OCI-LY1 (cell line): ENCODE measurements around the gene MARS1.
"Not testable (repeated sequence)": the region's sequence is repeated elsewhere in the genome, so short reads cannot be mapped to it uniquely, and the experiment has no call there.

Experiments
- H2AFZ ChIP-seq: fragments of 200-600 bp; sonication (generic), shearing (Covaris generic); 2 replicates; pipeline ENCODE4 v1.6.0; 2014; ENCODE audit warnings: antibody characterized with exemption, mild to moderate bottlenecking, low read length
- H3F3A ChIP-seq: fragments of 200-600 bp; sonication (generic), shearing (Covaris generic); 2 replicates; pipeline ENCODE4 v1.6.0; 2014; ENCODE audit warnings: mild to moderate bottlenecking, antibody characterized with exemption, low read length, moderate library complexity; ENCODE audit not compliant: insufficient read depth
- H3K27ac ChIP-seq: fragments of 200-600 bp; sonication (generic); 2 replicates; pipeline ENCODE4 v1.5.1; 2014; ENCODE audit warnings: low read length, mixed run types, mild to moderate bottlenecking, low read depth; ENCODE audit not compliant: poor library complexity, severe bottlenecking
- H3K27me3 ChIP-seq: fragments of 200-600 bp; sonication (generic); 2 replicates; pipeline ENCODE4 v1.6.0; 2014; ENCODE audit warnings: antibody characterized with exemption, mild to moderate bottlenecking, low read length, moderate library complexity; ENCODE audit not compliant: insufficient read depth
- H3K36me3 ChIP-seq: fragments of 200-600 bp; sonication (generic); 2 replicates; pipeline ENCODE4 v1.6.1; 2014; ENCODE audit warnings: mild to moderate bottlenecking, antibody characterized with exemption, low read length, moderate library complexity, mixed read lengths; ENCODE audit not compliant: insufficient read depth
- H3K4me1 ChIP-seq: fragments of 200-600 bp; sonication (generic); 2 replicates; pipeline ENCODE4 v1.5.1; 2014; ENCODE audit warnings: mild to moderate bottlenecking, low read length, moderate library complexity; ENCODE audit not compliant: insufficient read depth, severe bottlenecking
- H3K4me2 ChIP-seq: fragments of 200-600 bp; sonication (generic), shearing (Covaris generic); 2 replicates; pipeline ENCODE4 v1.6.1; 2014; ENCODE audit warnings: low read length
- H3K4me3 ChIP-seq: fragments of 200-600 bp; sonication (generic); 2 replicates; pipeline ENCODE4 v1.5.1; 2014; ENCODE audit warnings: low read length, low read depth, mild to moderate bottlenecking, mixed read lengths; ENCODE audit not compliant: poor library complexity, severe bottlenecking
- H3K79me2 ChIP-seq: fragments of 200-600 bp; shearing (Covaris generic); 2 replicates; pipeline ENCODE4 v1.6.1; 2016; ENCODE audit warnings: mixed run types, low read length, mixed read lengths; ENCODE audit not compliant: insufficient read depth
- H3K9ac ChIP-seq: fragments of 200-600 bp; sonication (generic), shearing (Covaris generic); 2 replicates; pipeline ENCODE4 v1.6.1; 2014; ENCODE audit warnings: mild to moderate bottlenecking, low read length, mixed read lengths
- H3K9me2 ChIP-seq: fragments of 200-600 bp; sonication (generic), shearing (Covaris generic); 2 replicates; pipeline ENCODE4 v1.6.1; 2014; ENCODE audit warnings: low read depth, mild to moderate bottlenecking, low read length, mixed read lengths
- H3K9me3 ChIP-seq: fragments of 200-600 bp; shearing (Covaris generic); 2 replicates; pipeline ENCODE4 v1.6.1; 2014; ENCODE audit warnings: low read length, mixed read lengths
- H4K20me1 ChIP-seq: fragments of 200-600 bp; sonication (generic), shearing (Covaris generic); 2 replicates; pipeline ENCODE4 v1.6.0; 2016; ENCODE audit warnings: mild to moderate bottlenecking, low read length; ENCODE audit not compliant: insufficient read depth
- CTCF ChIP-seq: fragments of 200-600 bp; sonication (generic), shearing (Covaris generic); IDR thresholded peaks from 2 replicates; pipeline ENCODE4 v1.5.1; 2017; ENCODE audit warnings: mild to moderate bottlenecking, antibody characterized with exemption, low read length, moderate library complexity, mixed read lengths
- EZH2 ChIP-seq: fragments of 200-600 bp; sonication (generic), shearing (Covaris generic); IDR thresholded peaks from 2 replicates; pipeline ENCODE4 v1.8.0; 2017; ENCODE audit warnings: borderline replicate concordance, mixed run types, mild to moderate bottlenecking, antibody characterized with exemption, low read length, moderate library complexity, mixed read lengths

The MARS1 gene

DNA sequence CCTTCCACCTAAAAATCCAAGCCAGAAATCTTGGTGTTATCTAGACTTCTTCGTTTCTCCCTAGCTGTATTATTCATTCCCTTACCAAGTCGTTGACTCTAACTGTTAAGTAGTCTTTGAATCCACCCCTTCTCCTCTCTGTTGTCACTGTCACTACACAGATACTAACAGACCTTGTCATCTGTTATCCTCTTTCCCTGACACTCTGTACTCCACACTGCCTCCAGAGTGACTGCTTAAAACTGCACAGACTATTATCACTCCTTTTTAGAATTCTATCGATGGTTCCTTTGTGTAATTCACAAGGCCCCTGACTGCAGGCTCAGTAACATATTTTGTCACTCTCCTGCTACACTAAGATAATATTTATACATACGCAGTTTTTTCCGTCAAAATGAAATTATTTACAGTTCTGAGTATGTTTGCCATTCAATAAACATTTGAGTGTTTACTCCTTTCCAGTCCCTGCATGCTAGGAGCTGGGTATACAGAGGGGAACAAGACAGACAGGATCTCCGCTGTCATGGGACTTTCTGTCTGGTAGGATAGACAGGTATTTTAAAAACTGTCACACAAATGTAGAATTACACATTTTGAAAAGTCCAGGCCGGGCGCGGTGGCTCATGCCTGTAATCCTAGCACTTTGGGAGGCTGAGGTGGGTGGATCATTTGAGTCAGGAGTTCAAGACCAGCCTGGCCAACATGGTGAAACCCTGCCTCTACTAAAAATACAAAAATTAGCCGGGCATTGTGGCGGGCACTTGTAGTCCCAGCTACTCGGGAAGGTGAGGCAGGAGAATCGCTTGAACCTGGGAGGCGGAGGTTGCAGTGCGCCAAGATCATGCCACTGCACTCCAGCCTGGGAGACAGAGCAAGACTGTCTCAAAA, 3.8 kb downstream of the MARS1 start:
- Histone ChIP-seq H3K9me3 (no peaks in the 10 kb centered on the region), H2AFZ (no peak overlapping the region), H4K20me1 (no peaks in the 10 kb centered on the region), H3K4me3 (no peak overlapping the region), H3K27ac (no peak overlapping the region), H3K36me3 (peaks cover 60% of the 10 kb centered on the region), H3K4me2 (no peak overlapping the region), H3K4me1 (peaks cover 17% of the 10 kb centered on the region), H3K9me2 (no peaks in the 10 kb centered on the region), H3F3A (no peaks in the 10 kb centered on the region), H3K27me3 (no peaks in the 10 kb centered on the region), H3K79me2 (peaks cover 16% of the 10 kb centered on the region), H3K9ac (no peak overlapping the region)
- no peak for TF ChIP-seq EZH2
- no peak for TF ChIP-seq CTCF

DNA sequence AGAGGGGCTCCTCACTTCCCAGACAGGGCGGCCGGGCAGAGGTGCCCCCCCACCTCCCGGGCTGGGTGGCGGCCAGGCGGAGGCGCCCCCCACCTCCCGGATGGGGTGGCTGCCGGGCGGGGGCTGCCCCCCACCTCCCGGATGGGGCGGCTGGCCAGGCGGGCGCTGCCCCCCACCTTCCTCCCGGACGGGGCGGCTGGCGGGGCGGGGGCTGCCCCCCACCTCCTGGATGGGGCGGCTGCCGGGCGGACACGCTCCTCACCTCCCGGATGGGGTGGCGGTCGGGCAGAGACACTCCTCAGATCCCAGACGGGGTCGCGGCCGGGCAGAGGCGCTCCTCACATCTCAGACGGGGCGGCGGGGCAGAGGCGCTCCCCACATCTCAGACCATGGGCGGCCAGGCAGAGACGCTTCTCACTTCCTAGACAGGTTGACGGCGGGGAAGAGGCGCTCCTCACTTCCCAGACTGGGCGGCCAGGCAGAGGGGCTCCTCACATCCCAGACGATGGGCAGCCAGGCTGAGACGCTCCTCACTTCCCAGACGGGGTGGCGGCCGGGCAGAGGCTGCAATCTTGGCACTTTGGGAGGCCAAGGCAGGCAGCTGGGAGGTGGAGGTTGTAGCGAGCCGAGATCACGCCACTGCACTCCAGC, 7.3 kb downstream of the MARS1 start:
- not testable (repeated sequence) for H3K9me2 ChIP-seq, H4K20me1 ChIP-seq, H3K79me2 ChIP-seq, H2AFZ ChIP-seq, H3K4me1 ChIP-seq, H3K4me2 ChIP-seq, H3K27me3 ChIP-seq, H3K9ac ChIP-seq, H3K9me3 ChIP-seq, H3F3A ChIP-seq, H3K27ac ChIP-seq, H3K4me3 ChIP-seq
- peaks cover 78% of the 10 kb centered on the region for H3K36me3 ChIP-seq

DNA sequence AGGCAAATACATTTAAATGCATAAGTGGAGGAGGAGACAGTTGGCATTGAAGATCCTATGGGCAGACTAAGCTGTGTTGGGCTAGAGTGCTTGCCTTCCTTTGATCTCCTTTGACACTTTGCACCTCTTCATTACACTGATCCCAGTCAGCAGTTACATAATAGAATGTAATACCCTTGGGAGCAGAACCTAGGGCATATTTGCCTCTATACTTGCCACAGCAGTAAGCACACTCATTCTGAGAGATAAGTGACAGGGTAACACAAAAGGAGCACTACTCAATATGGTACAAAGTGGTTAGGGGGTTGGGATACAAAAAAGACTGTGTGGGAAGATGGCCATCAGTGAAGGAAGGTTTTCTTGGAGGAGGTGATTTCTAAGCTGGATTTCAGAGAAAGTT, 9.0 kb downstream of the MARS1 start:
- no peaks in the 10 kb centered on the region for H3K27me3 ChIP-seq
- H3K36me3 ChIP-seq: peaks cover 78% of the 10 kb centered on the region
- no peak overlapping the region for H2AFZ ChIP-seq
- no peaks in the 10 kb centered on the region for H3F3A ChIP-seq
- no peaks in the 10 kb centered on the region for H3K79me2 ChIP-seq
- no peak overlapping the region for H3K27ac ChIP-seq
- no peak overlapping the region for H3K4me3 ChIP-seq
- no peak overlapping the region for H3K9ac ChIP-seq
- H3K4me1 ChIP-seq: no peaks in the 10 kb centered on the region
- no peak for TF ChIP-seq CTCF
- TF ChIP-seq EZH2: no peak
- no peaks in the 10 kb centered on the region for H3K9me2 ChIP-seq
- no peaks in the 10 kb centered on the region for H4K20me1 ChIP-seq
- H3K9me3 ChIP-seq: no peaks in the 10 kb centered on the region
- no peak overlapping the region for H3K4me2 ChIP-seq
